HEK293 (cell line): ENCODE results near the gene SLC39A10.

Experiments used
- CTCF ChIA-PET: fragments of 350-600 bp; formaldehyde crosslinking; extraction: SDS; loops from one replicate; lab custom pipeline; 2021; ENCODE audit warnings: antibody characterized with exemption; lab: Yijun Ruan, JAX
- POLR2A ChIA-PET: fragments of 300-600 bp; formaldehyde crosslinking; extraction: SDS; loops from one replicate; lab custom pipeline; 2020; ENCODE audit warnings: antibody characterized with exemption, inconsistent platforms; lab: Yijun Ruan, JAX
- H3K27ac ChIP-seq: fragments of 200-500 bp; sonication (Bioruptor generic); 2 replicates; pipeline ENCODE4 v1.5.1; 2014; ENCODE audit warnings: low read depth, low read length, control low read depth, inconsistent platforms; ENCODE audit errors: extremely low read depth
- H3K36me3 ChIP-seq, 2 experiments: fragments of 200-500 bp in 1 of 2; sonication (Bioruptor generic) in 1 of 2; 1 replicate in 1 of 2; 2 replicates in 1 of 2; pipeline ENCODE4 v1.5.1; 2014 to 2017; ENCODE audit warnings: inconsistent platforms in 2 of 2, low read length in 2 of 2; ENCODE audit not compliant: control insufficient read depth in 2 of 2, insufficient read depth in 1 of 2
- H3K4me1 ChIP-seq: fragments of 200-500 bp; sonication (Bioruptor generic); 2 replicates; pipeline ENCODE4 v1.5.1; 2014; ENCODE audit warnings: mild to moderate bottlenecking, low read length, inconsistent platforms; ENCODE audit not compliant: control insufficient read depth, insufficient read depth
- H3K4me3 ChIP-seq: 2 replicates; pipeline ENCODE4 v1.5.1; 2011; ENCODE audit warnings: low read depth, mild to moderate bottlenecking, control low read depth, low read length, moderate library complexity
- H3K9me3 ChIP-seq: fragments of 200-500 bp; sonication (Bioruptor generic); 2 replicates; pipeline ENCODE4 v1.5.1; 2014; ENCODE audit warnings: low read depth, low read length, inconsistent platforms; ENCODE audit not compliant: control insufficient read depth, insufficient read depth
- AEBP2 ChIP-seq: fragments of 450-650 bp; formaldehyde crosslinking; IDR thresholded peaks from 2 replicates; pipeline ENCODE4 v1.5.1; 2016; ENCODE audit warnings: missing biosample characterization, missing genetic modification characterization, borderline replicate concordance
- HOXC10 ChIP-seq: sonication (generic); formaldehyde crosslinking; IDR thresholded peaks from 2 replicates; pipeline ENCODE4 v1.8.1; 2023; ENCODE audit warnings: mild to moderate bottlenecking, missing genetic modification reagents
- KLF8 ChIP-seq: fragments of 450-650 bp; formaldehyde crosslinking; IDR thresholded peaks from 2 replicates; pipeline ENCODE4 v1.5.1; 2016; ENCODE audit warnings: missing biosample characterization, missing genetic modification characterization
- KLF9 ChIP-seq: fragments of 450-650 bp; formaldehyde crosslinking; IDR thresholded peaks from 2 replicates; pipeline ENCODE4 v1.5.1; 2016; ENCODE audit warnings: missing biosample characterization, missing genetic modification characterization, low read depth
- PRDM4 ChIP-seq: fragments of 450-650 bp; formaldehyde crosslinking; IDR thresholded peaks from 2 replicates; pipeline ENCODE4 v1.5.1; 2017; ENCODE audit warnings: missing biosample characterization, missing genetic modification characterization
- RBAK ChIP-seq: fragments of 450-650 bp; formaldehyde crosslinking; IDR thresholded peaks from 2 replicates; pipeline ENCODE4 v1.5.1; 2016; ENCODE audit warnings: missing biosample characterization, missing genetic modification characterization
- SCRT2 ChIP-seq: fragments of 450-650 bp; formaldehyde crosslinking; IDR thresholded peaks from 2 replicates; pipeline ENCODE4 v1.5.1; 2016; ENCODE audit warnings: missing biosample characterization, missing genetic modification characterization
- ZBTB7A ChIP-seq: fragments of 450-650 bp; formaldehyde crosslinking; IDR thresholded peaks from 2 replicates; pipeline ENCODE4 v1.5.1; 2016; ENCODE audit warnings: low read depth, missing biosample characterization, missing genetic modification characterization
- ZFP41 ChIP-seq: fragments of 450-650 bp; formaldehyde crosslinking; IDR thresholded peaks from 2 replicates; pipeline ENCODE4 v1.5.1; 2016; ENCODE audit warnings: missing biosample characterization, missing genetic modification characterization, borderline replicate concordance
- ZNF175 ChIP-seq: fragments of 450-650 bp; formaldehyde crosslinking; IDR thresholded peaks from 2 replicates; pipeline ENCODE4 v1.5.1; 2016; ENCODE audit warnings: missing biosample characterization, missing genetic modification characterization
- ZNF239 ChIP-seq: fragments of 450-650 bp; formaldehyde crosslinking; IDR thresholded peaks from 2 replicates; pipeline ENCODE4 v1.5.1; 2016; ENCODE audit warnings: missing biosample characterization, missing genetic modification characterization
- ZNF292 ChIP-seq: fragments of 450-650 bp; formaldehyde crosslinking; IDR thresholded peaks from 2 replicates; pipeline ENCODE4 v1.5.1; 2016; ENCODE audit warnings: low read depth, missing biosample characterization, missing genetic modification characterization, borderline replicate concordance
- ZNF311 ChIP-seq: fragments of 450-650 bp; formaldehyde crosslinking; IDR thresholded peaks from 2 replicates; pipeline ENCODE4 v1.5.1; 2017; ENCODE audit warnings: missing biosample characterization, missing genetic modification characterization, borderline replicate concordance
- ZNF335 ChIP-seq: fragments of 450-650 bp; formaldehyde crosslinking; conservative IDR thresholded peaks from 2 replicates; pipeline ENCODE4 v1.5.1; 2016; ENCODE audit warnings: missing biosample characterization, missing genetic modification characterization
- ZNF473 ChIP-seq: fragments of 450-650 bp; formaldehyde crosslinking; IDR thresholded peaks from 2 replicates; pipeline ENCODE4 v1.5.1; 2017; ENCODE audit warnings: missing biosample characterization, missing genetic modification characterization
- ZNF521 ChIP-seq: fragments of 450-650 bp; formaldehyde crosslinking; IDR thresholded peaks from 2 replicates; pipeline ENCODE4 v1.5.1; 2017; ENCODE audit warnings: missing biosample characterization, mild to moderate bottlenecking, missing genetic modification characterization
- ZNF560 ChIP-seq: fragments of 450-650 bp; formaldehyde crosslinking; IDR thresholded peaks from 2 replicates; pipeline ENCODE4 v1.5.1; 2017; ENCODE audit warnings: missing biosample characterization, missing genetic modification characterization, borderline replicate concordance
- ZNF645 ChIP-seq: fragments of 450-650 bp; formaldehyde crosslinking; IDR thresholded peaks from 2 replicates; pipeline ENCODE4; 2016; ENCODE audit warnings: missing biosample characterization, missing genetic modification characterization
- ZNF776 ChIP-seq: fragments of 450-650 bp; formaldehyde crosslinking; IDR thresholded peaks from 2 replicates; pipeline ENCODE4 v1.5.0; 2017; ENCODE audit warnings: missing biosample characterization, missing genetic modification characterization, borderline replicate concordance
- ZSCAN18 ChIP-seq: fragments of 450-650 bp; formaldehyde crosslinking; IDR thresholded peaks from 2 replicates; pipeline ENCODE4 v1.5.1; 2016; ENCODE audit warnings: missing biosample characterization, missing genetic modification characterization
- ZSCAN30 ChIP-seq: fragments of 450-650 bp; IDR thresholded peaks from 2 replicates; pipeline ENCODE4 v1.5.1; 2018; ENCODE audit warnings: missing biosample characterization, mild to moderate bottlenecking, missing genetic modification characterization, moderate library complexity

SLC39A10 gene

DNA sequence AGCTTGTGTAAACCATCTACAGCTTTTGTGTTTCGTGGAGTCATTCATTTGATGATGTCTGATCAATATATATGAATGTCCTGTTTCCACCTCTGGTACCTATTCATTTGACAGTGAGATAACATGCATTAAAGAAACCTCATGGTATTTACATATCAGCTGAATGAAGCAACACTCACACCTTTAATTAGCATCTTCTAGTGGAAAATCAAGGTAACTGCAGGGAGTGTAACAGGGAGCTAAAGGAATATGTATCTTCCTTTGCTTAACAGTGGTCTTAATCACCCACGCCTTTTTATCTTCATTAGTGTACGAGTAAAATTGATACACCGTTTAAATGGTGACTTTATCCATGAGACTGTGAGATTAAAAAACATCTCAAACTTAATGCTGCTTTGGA is 15.6 kb downstream of the SLC39A10 start:
- Histone ChIP-seq H3K4me3 (no peak overlapping the region), H3K36me3 (no peaks in the 10 kb centered on the region), H3K9me3 (no peaks in the 10 kb centered on the region), H3K27ac (no peak overlapping the region), H3K4me1 (no peaks in the 10 kb centered on the region)
- ChIA-PET POLR2A (no interaction called here), CTCF (interaction anchor here (2.1 kb wide), 1 partner anchor 13 kb away, joined by 4 read pairs; no protein-coding TSS in a partner anchor)
- TF ChIP-seq ZNF311, result no peak
- TF ChIP-seq ZFP41 (tag by site-specific recombination), result no peak
- no peak for TF ChIP-seq ZSCAN18 (tag by site-specific recombination)
- TF ChIP-seq KLF8 (tag by site-specific recombination), result no peak
- TF ChIP-seq ZNF473, result no peak
- no peak for TF ChIP-seq ZNF335 (tag by site-specific recombination)
- no peak for TF ChIP-seq RBAK (tag by site-specific recombination)

- Histone ChIP-seq H3K27ac (no peak overlapping the region), H3K36me3 (no peaks in the 10 kb centered on the region), H3K4me3 (no peak overlapping the region), H3K4me1 (no peaks in the 10 kb centered on the region), H3K9me3 (no peaks in the 10 kb centered on the region)
- POLR2A ChIA-PET, result no interaction called here
- TF ChIP-seq SCRT2 (tag by site-specific recombination) (0 out of 2 replicates have a peak, but pooled peaks have one; percentile 31), HOXC10 (no peak)
- CTCF ChIA-PET, result interaction anchor here (0.7 kb wide), 1 partner anchor 30 kb away, joined by 3 read pairs; no protein-coding TSS in a partner anchor
These were observed 17.6 kb downstream of the SLC39A10 start for GRCh38 chr2:195674491-195675221.

DNA sequence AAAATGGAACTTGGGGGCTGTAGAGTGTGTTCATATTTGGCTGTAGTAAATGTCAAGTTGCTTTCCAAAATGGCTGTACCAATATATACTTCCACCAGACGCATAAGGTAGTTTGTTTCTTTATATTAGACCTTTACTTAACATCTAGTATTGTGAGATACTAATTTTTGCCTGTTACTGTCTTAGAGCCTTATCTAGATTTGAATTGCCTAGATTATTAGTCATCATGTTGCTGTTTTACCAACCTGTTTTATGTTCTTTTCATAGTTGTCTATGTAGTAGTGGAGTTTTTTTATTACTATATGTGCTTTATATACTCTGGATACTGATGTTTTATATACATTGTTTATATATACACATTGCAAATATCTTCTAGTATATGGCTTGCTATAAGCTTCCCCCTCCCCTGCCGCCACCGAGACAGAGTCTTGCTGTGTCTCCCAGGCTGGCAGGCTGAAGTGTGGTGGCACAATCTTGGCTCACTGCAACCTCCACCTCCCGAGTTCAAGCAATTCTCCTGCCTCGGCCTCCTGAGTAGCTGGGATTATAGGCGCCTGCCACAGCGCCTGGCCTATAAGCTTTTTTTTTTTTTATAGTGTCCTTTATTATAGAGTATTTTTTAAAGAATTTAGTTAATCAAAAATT is 18.9 kb downstream of the SLC39A10 start:
- TF ChIP-seq KLF9 (tag by site-specific recombination) (no peak), PRDM4 (tag by site-specific recombination) (no peak), ZSCAN30 (no peak), ZBTB7A (no peak)
- Histone ChIP-seq H3K27ac (no peak overlapping the region), H3K4me1 (no peaks in the 10 kb centered on the region), H3K4me3 (no peak overlapping the region), H3K36me3 (peaks cover 0 to 7% of the 10 kb centered on the region in 2 experiments; a peak in 1 of 3 replicates), H3K9me3 (no peaks in the 10 kb centered on the region)
- CTCF ChIA-PET, result no interaction called here
- POLR2A ChIA-PET, result no interaction called here

- Histone ChIP-seq H3K4me1 (no peaks in the 10 kb centered on the region), H3K27ac (no peak overlapping the region), H3K4me3 (no peak overlapping the region), H3K36me3 (peaks cover 0 to 8% of the 10 kb centered on the region in 2 experiments; a peak in 1 of 3 replicates), H3K9me3 (no peaks in the 10 kb centered on the region)
- ChIA-PET POLR2A (interaction anchor here (0.7 kb wide), 1 partner anchor 96 kb away, joined by 3 read pairs; no protein-coding TSS in a partner anchor), CTCF (interaction anchor here (0.7 to 1.1 kb wide), 2 partner anchors 8 to 17 kb away, joined by 3 to 4 read pairs; no protein-coding TSS in a partner anchor)
- TF ChIP-seq ZNF645 (tag by site-specific recombination) (no peak), ZNF239 (tag by site-specific recombination) (no peak), ZNF292 (tag by site-specific recombination) (no peak), AEBP2 (no peak), ZNF776 (tag by site-specific recombination) (no peak), ZNF521 (tag by site-specific recombination) (no peak), HOXC10 (no peak), ZNF175 (tag by site-specific recombination) (no peak), ZNF560 (tag by site-specific recombination) (no peak)
These were observed 20.3 kb downstream of the SLC39A10 start for GRCh38 chr2:195677290-195677689.
